GM15510 (cell line): ENCODE data around the gene ZNF80.

Experiments used
- POLR2A ChIP-seq: IDR thresholded peaks from 3 replicates; pipeline ENCODE4 v1.6.1; 2011; ENCODE audit warnings: borderline replicate concordance; ENCODE audit not compliant: insufficient read length; ENCODE audit errors: extremely low read depth

The ZNF80 gene

GRCh38 chr3:114221165-114221880 is 16.1 kb downstream of the ZNF80 start:
- no peak for TF ChIP-seq POLR2A

GRCh38 chr3:114219741-114220140 is 17.6 kb downstream of the ZNF80 start:
- no peak for TF ChIP-seq POLR2A

- no peak for TF ChIP-seq POLR2A
These were observed 18.7 kb downstream of the ZNF80 start for GRCh38 chr3:114218578-114219185.

GRCh38 chr3:114218006-114218405 is 19.4 kb downstream of the ZNF80 start:
- no peak for TF ChIP-seq POLR2A

GRCh38 chr3:114217266-114217665 is 20.1 kb downstream of the ZNF80 start:
- no peak for TF ChIP-seq POLR2A

GRCh38 chr3:114216186-114216970 is 21.0 kb downstream of the ZNF80 start:
- TF ChIP-seq POLR2A = no peak

GRCh38 chr3:114214542-114215341 is 22.6 kb downstream of the ZNF80 start:
- TF ChIP-seq POLR2A = no peak

- peak; percentile 29 for TF ChIP-seq POLR2A
These were observed 23.5 kb downstream of the ZNF80 start for GRCh38 chr3:114213627-114214541.

- TF ChIP-seq POLR2A = no peak
These were observed 24.1 kb downstream of the ZNF80 start for GRCh38 chr3:114213292-114213626.

- TF ChIP-seq POLR2A = no peak
These were observed 24.7 kb downstream of the ZNF80 start for GRCh38 chr3:114212646-114213045.

- TF ChIP-seq POLR2A = no peak
These were observed 29.6 kb downstream of the ZNF80 start for GRCh38 chr3:114207768-114208167.

GRCh38 chr3:114206342-114206741 is 31.0 kb downstream of the ZNF80 start:
- no peak for TF ChIP-seq POLR2A

- no peak for TF ChIP-seq POLR2A
These were observed 31.8 kb downstream of the ZNF80 start for GRCh38 chr3:114205541-114205940.

GRCh38 chr3:114194750-114195149 is 42.6 kb downstream of the ZNF80 start:
- TF ChIP-seq POLR2A = no peak

- TF ChIP-seq POLR2A = no peak
These were observed 45.2 kb downstream of the ZNF80 start for GRCh38 chr3:114192136-114192535.

GRCh38 chr3:114186501-114186900 is 50.9 kb downstream of the ZNF80 start:
- no peak for TF ChIP-seq POLR2A
